Right lobe of liver (tissue), 6 donors: Measurements from ENCODE around the gene LASP1. TPM values are rescaled to one million over a fixed set of nuclear protein-coding genes. Genes with fewer than 3 reads are reported as not detected.

ENCODE experiments used
- ATAC-seq, 4 donors: fragments of 200-7000 bp; cut with Tn5 transposase; one replicate each; pipeline ENCODE4 v1.9.1; 2020; ENCODE audit warnings: mild to moderate bottlenecking in 4 of 4, moderate library complexity in 4 of 4
- DNase-seq, 3 donors: peaks; one replicate each; pipeline ENCODE4 v3.0.0-alpha.2; 2020
- H3K27ac ChIP-seq, 3 donors: fragments of 200-600 bp; one replicate each; pipeline ENCODE4 v1.8.0; 2022
- H3K27me3 ChIP-seq, 2 donors: fragments of 200-600 bp; one replicate each; pipeline ENCODE4 v1.8.0; 2022
- H3K36me3 ChIP-seq, 4 donors: fragments of 200-600 bp; sonication (generic) in 1 of 4; one replicate each; pipeline versions ENCODE4 v1.5.1 to v1.8.0; 2017 to 2022; ENCODE audit warnings: control low read depth in 1 of 4
- H3K4me1 ChIP-seq, 4 donors: fragments of 200-600 bp; sonication (generic) in 1 of 4; one replicate each; pipeline versions ENCODE4 v1.5.1 to v1.8.0; 2017 to 2022; ENCODE audit warnings: control low read depth in 1 of 4
- H3K4me3 ChIP-seq, 3 donors: fragments of 200-600 bp; one replicate each; pipeline ENCODE4 v1.8.0; 2022
- H3K9me3 ChIP-seq, 4 donors: fragments of 200-600 bp; sonication (generic) in 1 of 4; one replicate each; pipeline versions ENCODE4 v1.5.1 to v1.8.0; 2017 to 2022; ENCODE audit warnings: control low read depth in 1 of 4
- CTCF ChIP-seq, 4 donors: fragments of 200-600 bp in 3 of 4; fragments of 450-650 bp in 1 of 4; IDR thresholded peaks; one replicate each; pipeline versions ENCODE4 v1.5.1 to v1.8.0; 2016 to 2022; ENCODE audit warnings: antibody characterized with exemption in 4 of 4, mild to moderate bottlenecking in 2 of 4
- POLR2A ChIP-seq: fragments of 450-650 bp; IDR thresholded peaks from one replicate; pipeline ENCODE4 v1.6.1; 2017; ENCODE audit warnings: antibody characterized with exemption, mild to moderate bottlenecking
- WGBS: methylation state at CpG from one replicate; pipeline ENCODE4 v1.1.6; 2018; ENCODE audit warnings: low coverage, low lambda C conversion rate; ENCODE audit not compliant: insufficient coverage; ENCODE audit errors: missing lambda C conversion rate; 5-methylcytosine and 5-hydroxymethylcytosine counted together
- intact Hi-C, 2 donors: fragments of 100-400 bp; cut with DNase I; formaldehyde crosslinking; loops; one replicate each; pipeline versions ENCODE4 v1.11.2 to v1.14.1; 2022
- microRNA-seq, 2 donors: library from miRNA; unstranded; fragments of <30 nt; microRNA quantifications; one replicate each; pipeline ENCODE4, GENCODE V29; 2019 to 2020
- small RNA-seq, 2 experiments: library from RNA; depleted of rRNA; stranded (forward); fragments of <200 nt; gene quantifications; one replicate each; pipeline ENCODE3, GENCODE V24; 2016
- total RNA-seq, 6 experiments: library from RNA; depleted of rRNA in 2 of 6; stranded (reverse); fragments of >200 nt in 2 of 6; fragmentation: NEBNext Ultra II Directional in 3 of 6; extraction: Animal tissue kit (Norgen Biotek cat#: 25700) in 3 of 6; gene quantifications; one replicate each; pipeline versions ENCODE4 v1.1.0 to v1.2.4, GENCODE V29; 2016 to 2023
- donor health status: DM: no; HTN: yes; CAD: no.
- donor health status: DM: no; HTN: no; CAD: no.
- donor health status: DM: no; HTN: no; CAD: no.
- donor health status: DM: no; HTN: yes; CAD: no.
- donor health status: DM: no; HTN: yes; CAD: no.

LASP1 gene
- total RNA-seq, 6 experiments from 2014 or later, result 52.2 to 124 (median 84.8) TPM

- Histone ChIP-seq H3K4me1 (no peaks in the 10 kb centered on the region), H3K9me3 (no peaks in the 10 kb centered on the region), H3K27me3 (no peaks in the 10 kb centered on the region), H3K27ac (no peak overlapping the region), H3K4me3 (no peak overlapping the region), H3K36me3 (no peaks in the 10 kb centered on the region)
- DNase-seq (peak in 1 of 3 donors; percentile 31), ATAC-seq (no peak)
- intact Hi-C loops, result no loop called here
- no peak for TF ChIP-seq POLR2A
- TF ChIP-seq CTCF (IDR thresholded peaks at IDR 0.05), result no peak
- WGBS, result 42% methylated on average over 4 of the region's 4 CpGs
Observed at GRCh38 chr17:38969281-38969680, 99.4 kb downstream of the LASP1 start.

- intact Hi-C loops, result no loop called here
- H3K4me1 ChIP-seq, result no peaks in the 10 kb centered on the region
- ATAC-seq, result peak in 1 of 4 donors; percentile 33
- DNase-seq, result no peak
- no peak for TF ChIP-seq CTCF (IDR thresholded peaks at IDR 0.05)
- TF ChIP-seq POLR2A, result no peak
- 28% methylated on average over 3 of the region's 4 CpGs for WGBS
- H3K27me3 ChIP-seq, result no peaks in the 10 kb centered on the region
- H3K27ac ChIP-seq, result no peak overlapping the region
- H3K9me3 ChIP-seq, result no peaks in the 10 kb centered on the region
- H3K36me3 ChIP-seq, result no peaks in the 10 kb centered on the region
- no peak overlapping the region for H3K4me3 ChIP-seq
Observed at GRCh38 chr17:38970128-38970527, 100.3 kb downstream of the LASP1 start.

- ATAC-seq (no peak), DNase-seq (no peak)
- Histone ChIP-seq H3K27me3 (no peaks in the 10 kb centered on the region), H3K27ac (no peak overlapping the region), H3K4me3 (no peak overlapping the region), H3K4me1 (no peaks in the 10 kb centered on the region), H3K36me3 (no peaks in the 10 kb centered on the region), H3K9me3 (no peaks in the 10 kb centered on the region)
- intact Hi-C loops, result no loop called here
- WGBS, result 89% methylated on average over 5 of the region's 5 CpGs
- TF ChIP-seq CTCF (IDR thresholded peaks at IDR 0.05) (no peak), POLR2A (no peak)
Observed at GRCh38 chr17:38970804-38971203, 100.9 kb downstream of the LASP1 start.

Small RNA genes within 50 kb of the gene (microRNA-seq; reads per million reads assigned to microRNA genes)
- gene MIR4727 (0.29 to 1.3 reads per million in 2 donors), gene MIR6779 (0.29 to 0.64 reads per million in 2 donors)

Small RNA genes within 50 kb of the gene (small RNA-seq; reads per million reads assigned to genes)
- gene MIR4727 (0 reads per million in 2 experiments), gene MIR6779 (0 reads per million in 2 experiments), gene SNORA21 (0 reads per million in 2 experiments), gene SNORA21B (0 reads per million in 2 experiments)

Other genes with a start within 250 kb of the LASP1 start
- gene EPOP, start 195.1 kb upstream of the LASP1 start, total RNA-seq, result 1 to 10 TPM; 1.1 to 6.0 (median 3.0) TPM
- gene MLLT6, start 164.8 kb upstream of the LASP1 start, total RNA-seq, result 10 to 100 TPM; 10.1 to 30.9 (median 25.6) TPM
- gene CISD3, start 139.7 kb upstream of the LASP1 start, total RNA-seq, result 10 to 100 TPM; 34.2 to 88.1 (median 55.1) TPM
- gene PCGF2, start 121.7 kb upstream of the LASP1 start, total RNA-seq, result 1 to 10 TPM; 1.7 to 8.0 (median 3.9) TPM
- 100 to 1,000 TPM in 5 of 6 experiments, 10 to 100 TPM in 1; 85.2 to 183 (median 120) TPM for gene PSMB3, start 117.3 kb upstream of the LASP1 start, total RNA-seq
- gene PIP4K2B, start 70.5 kb upstream of the LASP1 start, total RNA-seq, result 10 to 100 TPM; 11.5 to 19.5 (median 15.4) TPM
- 10 to 100 TPM in 2 of 6 experiments, 1 to 10 TPM in 4; 6.8 to 13.1 (median 9.2) TPM for gene CWC25, start 44.7 kb upstream of the LASP1 start, total RNA-seq
- 100 to 1,000 TPM; 389 to 609 (median 436) TPM for gene RPL23, start 16.3 kb upstream of the LASP1 start, total RNA-seq
- not detected for gene FBXO47, start 97.3 kb downstream of the LASP1 start, total RNA-seq